Keratinocyte (primary cell): Measurements from ENCODE around the gene AP2A2. TPM values are rescaled to one million over a fixed set of nuclear protein-coding genes. Genes with fewer than 3 reads are reported as not detected.

ENCODE experiments used
- DNase-seq: peaks from one replicate; pipeline ENCODE4 v3.0.0-alpha.2; 2011; ENCODE audit warnings: low read depth, missing footprints, low spot score
- FAIRE-seq: peaks from 2 replicates; lab custom pipeline; 2011; peaks lifted over from hg19 to GRCh38; lab: Jason Lieb, UNC
- H2AFZ ChIP-seq: 2 replicates; pipeline ENCODE4 v1.6.0; 2012; ENCODE audit warnings: low read length, control low read depth, inconsistent platforms; ENCODE audit not compliant: control insufficient read depth
- H3K27ac ChIP-seq: 2 replicates; pipeline ENCODE4 v1.5.1; 2011; ENCODE audit warnings: low read length; ENCODE audit not compliant: control insufficient read depth, insufficient read depth
- H3K27me3 ChIP-seq: 3 replicates; pipeline ENCODE4 v1.6.0; 2011; ENCODE audit warnings: low read length; ENCODE audit not compliant: control insufficient read depth, insufficient read depth; ENCODE audit errors: extremely low read depth
- H3K36me3 ChIP-seq, 2 experiments: 2 replicates in 1 of 2; 3 replicates in 1 of 2; pipeline ENCODE4 v1.5.1; 2011; ENCODE audit warnings: low read length in 2 of 2, mild to moderate bottlenecking in 1 of 2; ENCODE audit not compliant: control insufficient read depth in 2 of 2, insufficient read depth in 2 of 2; ENCODE audit errors: extremely low read depth in 1 of 2
- H3K4me1 ChIP-seq: 3 replicates; pipeline ENCODE4 v1.5.1; 2011; ENCODE audit warnings: low read length; ENCODE audit not compliant: control insufficient read depth, insufficient read depth; ENCODE audit errors: extremely low read depth
- H3K4me2 ChIP-seq: 3 replicates; pipeline ENCODE4 v1.6.0; 2011; ENCODE audit warnings: low read depth, low read length; ENCODE audit not compliant: control insufficient read depth, insufficient read depth; ENCODE audit errors: extremely low read depth
- H3K4me3 ChIP-seq, 3 experiments: fragments of 200-600 bp in 1 of 3; sonication (generic) in 1 of 3; 2 replicates in 2 of 3; 3 replicates in 1 of 3; pipeline ENCODE4 v1.5.1; 2011 to 2016; ENCODE audit warnings: low read length in 3 of 3, mild to moderate bottlenecking in 3 of 3, control low read depth in 2 of 3, inconsistent platforms in 1 of 3, low read depth in 1 of 3, mixed read lengths in 1 of 3, mixed run types in 1 of 3, moderate library complexity in 1 of 3; ENCODE audit not compliant: control insufficient read depth in 2 of 3, insufficient read depth in 2 of 3; ENCODE audit errors: extremely low read depth in 1 of 3
- H3K79me2 ChIP-seq: 2 replicates; pipeline ENCODE4 v1.6.0; 2012; ENCODE audit warnings: low read length; ENCODE audit not compliant: control insufficient read depth, insufficient read depth
- H3K9ac ChIP-seq: 3 replicates; pipeline ENCODE4 v1.6.0; 2011; ENCODE audit warnings: low read length; ENCODE audit not compliant: control insufficient read depth, insufficient read depth; ENCODE audit errors: extremely low read depth
- H3K9me1 ChIP-seq: 3 replicates; pipeline ENCODE4 v1.6.0; 2011; ENCODE audit warnings: low read length; ENCODE audit not compliant: control insufficient read depth, insufficient read depth; ENCODE audit errors: extremely low read depth
- H3K9me3 ChIP-seq: 2 replicates; pipeline ENCODE4 v1.5.1; 2012; ENCODE audit warnings: low read depth, low read length; ENCODE audit not compliant: control insufficient read depth
- H4K20me1 ChIP-seq: 3 replicates; pipeline ENCODE4 v1.6.0; 2011; ENCODE audit warnings: low read length; ENCODE audit not compliant: control insufficient read depth, insufficient read depth; ENCODE audit errors: extremely low read depth
- EZH2 ChIP-seq: IDR thresholded peaks from one replicate; pipeline ENCODE4 v1.6.1; 2012; ENCODE audit warnings: inconsistent platforms, mild to moderate bottlenecking, low read length, moderate library complexity
- dilution Hi-C: fragments of 300-500 bp; cut with MboI; formaldehyde crosslinking; loops from one replicate; pipeline ENCODE4 v1.7.0; 2020; ENCODE audit warnings: low sequenced_read_pairs; ENCODE audit not compliant: extremely low pct_ligation_motif_present
- polyA plus RNA-seq, 5 experiments: library from polyadenylated mRNA; depleted of rRNA in 3 of 5; stranded (reverse) in 3 of 5; stranded (forward) in 1 of 5; unstranded in 1 of 5; fragments of >200 nt; gene quantifications; 1 replicate in 1 of 5; 2 replicates in 3 of 5; 3 replicates in 1 of 5; pipeline versions ENCODE4 v1.2.1 to v1.2.3, GENCODE V29; 2011 to 2012; ENCODE audit warnings: missing spikeins in 2 of 5, low read depth in 1 of 5, low replicate concordance in 1 of 5
- TF ChIP-seq, protein P1 (sequence below), 3 experiments: IDR thresholded peaks in 1 of 3; conservative IDR thresholded peaks in 1 of 3; optimal IDR thresholded peaks in 1 of 3; 2 replicates in 2 of 3; 3 replicates in 1 of 3; pipeline versions ENCODE3 to v1.5.1; 2011; ENCODE audit warnings: low read length in 3 of 3, mild to moderate bottlenecking in 3 of 3, moderate library complexity in 2 of 3, control low read depth in 1 of 3, inconsistent platforms in 1 of 3; ENCODE audit not compliant: insufficient read depth in 2 of 3; ENCODE audit errors: extremely low read depth in 1 of 3

The AP2A2 gene
- polyA plus RNA-seq, 1 donor (not counting 4 experiments of a cell fraction or from before 2014, with no cell fraction given), result 47.8 TPM

DNA sequence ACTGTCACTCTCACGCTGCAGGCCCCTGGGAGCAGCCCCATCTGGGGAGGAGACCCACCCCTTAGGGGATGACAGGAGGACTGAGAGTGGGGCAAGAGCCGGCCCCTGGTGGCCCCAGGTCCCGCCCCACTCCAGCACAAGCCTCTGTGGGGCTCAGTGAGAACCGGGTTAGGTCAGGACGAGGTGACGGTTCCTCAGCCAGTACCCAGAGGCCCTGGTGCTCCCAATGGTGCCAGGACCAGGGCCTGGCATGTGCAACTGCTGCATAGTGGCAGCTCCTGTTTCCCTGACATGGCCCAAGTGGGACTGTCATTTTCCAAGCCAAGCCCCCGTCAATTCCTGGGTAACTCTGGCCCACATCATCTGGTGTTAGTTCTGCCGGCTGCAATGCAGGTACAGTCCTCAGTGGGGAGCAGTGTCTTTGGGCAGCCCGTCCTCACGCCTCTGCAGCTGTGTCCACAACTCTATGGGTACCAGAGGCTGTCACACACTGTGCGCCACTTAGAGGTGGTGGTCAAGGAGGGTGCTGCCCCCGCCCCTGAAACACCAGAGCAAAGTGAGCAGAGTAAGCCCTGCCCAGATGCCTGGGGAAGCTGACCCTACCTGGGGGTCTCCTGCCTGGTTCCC is 31.0 kb upstream of the AP2A2 start:
- FAIRE-seq (no peak), DNase-seq (no peak)
- H3K9me1 ChIP-seq, result no peaks in the 10 kb centered on the region
- no peaks in the 10 kb centered on the region for H3K9me3 ChIP-seq
- dilution Hi-C loops, result no loop called here
- H4K20me1 ChIP-seq, result no peaks in the 10 kb centered on the region
- TF ChIP-seq EZH2, result no peak
- TF ChIP-seq, protein P1, sequence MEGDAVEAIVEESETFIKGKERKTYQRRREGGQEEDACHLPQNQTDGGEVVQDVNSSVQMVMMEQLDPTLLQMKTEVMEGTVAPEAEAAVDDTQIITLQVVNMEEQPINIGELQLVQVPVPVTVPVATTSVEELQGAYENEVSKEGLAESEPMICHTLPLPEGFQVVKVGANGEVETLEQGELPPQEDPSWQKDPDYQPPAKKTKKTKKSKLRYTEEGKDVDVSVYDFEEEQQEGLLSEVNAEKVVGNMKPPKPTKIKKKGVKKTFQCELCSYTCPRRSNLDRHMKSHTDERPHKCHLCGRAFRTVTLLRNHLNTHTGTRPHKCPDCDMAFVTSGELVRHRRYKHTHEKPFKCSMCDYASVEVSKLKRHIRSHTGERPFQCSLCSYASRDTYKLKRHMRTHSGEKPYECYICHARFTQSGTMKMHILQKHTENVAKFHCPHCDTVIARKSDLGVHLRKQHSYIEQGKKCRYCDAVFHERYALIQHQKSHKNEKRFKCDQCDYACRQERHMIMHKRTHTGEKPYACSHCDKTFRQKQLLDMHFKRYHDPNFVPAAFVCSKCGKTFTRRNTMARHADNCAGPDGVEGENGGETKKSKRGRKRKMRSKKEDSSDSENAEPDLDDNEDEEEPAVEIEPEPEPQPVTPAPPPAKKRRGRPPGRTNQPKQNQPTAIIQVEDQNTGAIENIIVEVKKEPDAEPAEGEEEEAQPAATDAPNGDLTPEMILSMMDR (optimal IDR thresholded peaks at IDR 0.05 in 1 of 3, IDR thresholded peaks at IDR 0.05 in 1 of 3, conservative IDR thresholded peaks at IDR 0.05 in 1 of 3; ENCODE audit: extremely low read depth in 1 of 3, insufficient read depth in 2 of 3, low read length in 3 of 3), result peak in 1 of 3 experiments; percentile 41
- no peak overlapping the region for H2AFZ ChIP-seq
- H3K36me3 ChIP-seq, result peaks cover under 1 to 8% of the 10 kb centered on the region in 2 experiments
- no peaks in the 10 kb centered on the region for H3K27me3 ChIP-seq
- H3K27ac ChIP-seq, result no peak overlapping the region
- no peaks in the 10 kb centered on the region for H3K79me2 ChIP-seq
- H3K4me3 ChIP-seq, result no peak overlapping the region
- H3K4me1 ChIP-seq, result no peaks in the 10 kb centered on the region
- no peak overlapping the region for H3K9ac ChIP-seq
- no peak overlapping the region for H3K4me2 ChIP-seq

GRCh38 chr11:895331-896110 is 30.1 kb upstream of the AP2A2 start:
- dilution Hi-C loops, result no loop called here
- Histone ChIP-seq H3K9ac (no peak overlapping the region), H2AFZ (no peak overlapping the region), H3K9me3 (no peaks in the 10 kb centered on the region), H4K20me1 (no peaks in the 10 kb centered on the region), H3K27ac (no peak overlapping the region), H3K27me3 (no peaks in the 10 kb centered on the region), H3K9me1 (no peaks in the 10 kb centered on the region), H3K4me3 (no peak overlapping the region), H3K36me3 (peaks cover 7 to 11% of the 10 kb centered on the region in 2 experiments), H3K4me2 (no peak overlapping the region), H3K4me1 (no peaks in the 10 kb centered on the region), H3K79me2 (no peaks in the 10 kb centered on the region)
- no peak for DNase-seq
- FAIRE-seq, result no peak
- no peak for TF ChIP-seq EZH2
- TF ChIP-seq, protein P1 (optimal IDR thresholded peaks at IDR 0.05 in 1 of 3, IDR thresholded peaks at IDR 0.05 in 1 of 3, conservative IDR thresholded peaks at IDR 0.05 in 1 of 3; ENCODE audit: extremely low read depth in 1 of 3, insufficient read depth in 2 of 3, low read length in 3 of 3), result no peak
